Left lung (tissue), 10 donors: ENCODE data around the gene SLN. TPM values are rescaled to one million over a fixed set of nuclear protein-coding genes. Genes with fewer than 3 reads are reported as not detected.

ENCODE experiments used
- ATAC-seq: fragments of 200-7000 bp; cut with Tn5 transposase; one replicate; pipeline ENCODE4 v1.9.1; 2020; ENCODE audit warnings: moderate library complexity
- DNase-seq, 4 donors: peaks; one replicate each; pipeline ENCODE4 v3.0.0-alpha.2; 2013 to 2020
- H3K27ac ChIP-seq, 2 donors: fragments of 200-600 bp; sonication (generic) in 1 of 2; one replicate each; pipeline versions ENCODE4 v1.5.0 to v1.8.0; 2020 to 2021
- H3K27me3 ChIP-seq, 2 donors: fragments of 200-600 bp; sonication (generic) in 1 of 2; one replicate each; pipeline versions ENCODE4 v1.5.0 to v1.8.0; 2020 to 2021
- H3K36me3 ChIP-seq, 2 donors: fragments of 200-600 bp; sonication (generic) in 1 of 2; one replicate each; pipeline versions ENCODE4 v1.5.0 to v1.8.0; 2020 to 2021
- H3K4me1 ChIP-seq, 2 donors: fragments of 200-600 bp; one replicate each; pipeline ENCODE4 v1.8.0; 2021
- H3K4me3 ChIP-seq, 2 donors: fragments of 200-600 bp; sonication (generic) in 1 of 2; one replicate each; pipeline versions ENCODE4 v1.5.0 to v1.8.0; 2020 to 2021; ENCODE audit warnings: mild to moderate bottlenecking in 1 of 2
- H3K9me3 ChIP-seq, 2 donors: fragments of 200-600 bp; sonication (generic) in 1 of 2; one replicate each; pipeline versions ENCODE4 v1.5.0 to v1.8.0; 2020 to 2021
- CTCF ChIP-seq, 2 donors: fragments of 200-600 bp; sonication (generic) in 1 of 2; IDR thresholded peaks; one replicate each; pipeline versions ENCODE4 v1.5.0 to v1.8.0; 2021; ENCODE audit warnings: antibody characterized with exemption in 2 of 2
- intact Hi-C, 2 donors: fragments of 100-400 bp; cut with DNase I; formaldehyde crosslinking; loops; one replicate each; pipeline versions ENCODE4 v1.11.2 to v1.14.2; 2022
- polyA plus RNA-seq, 6 donors: library from polyadenylated mRNA; unstranded; fragments of 120-200 nt; gene quantifications; one replicate each; pipeline ENCODE4 v1.2.1, GENCODE V29; 2013; ENCODE audit not compliant: insufficient read length in 6 of 6
- total RNA-seq, 2 donors: library from RNA; stranded (reverse); fragmentation: NEBNext Ultra II Directional; extraction: Animal tissue kit (Norgen Biotek cat#: 25700); gene quantifications; one replicate each; pipeline ENCODE4 v1.2.1, GENCODE V29; 2021
- donor health status: DM: no; HTN: yes; CAD: no.
- donor health status: DM: no; HTN: no; CAD: no.

Gene SLN
- total and polyA plus RNA-seq, 8 donors = 0.23 to 2.4 (median 0.96) TPM; not detected in 5

GRCh38 chr11:107752949-107753822 is 41.3 kb upstream of the SLN start:
- Histone ChIP-seq H3K4me1 (no peaks in the 10 kb centered on the region), H3K27ac (no peak overlapping the region), H3K27me3 (no peaks in the 10 kb centered on the region), H3K36me3 (no peaks in the 10 kb centered on the region), H3K9me3 (no peaks in the 10 kb centered on the region), H3K4me3 (no peak overlapping the region)
- no peak for TF ChIP-seq CTCF (IDR thresholded peaks at IDR 0.05)
- intact Hi-C loops = no loop called here
- no peak for DNase-seq
- ATAC-seq = no peak

- Histone ChIP-seq H3K27me3 (no peaks in the 10 kb centered on the region), H3K27ac (no peak overlapping the region), H3K9me3 (no peaks in the 10 kb centered on the region), H3K36me3 (no peaks in the 10 kb centered on the region), H3K4me3 (no peak overlapping the region), H3K4me1 (no peaks in the 10 kb centered on the region)
- no peak for TF ChIP-seq CTCF (IDR thresholded peaks at IDR 0.05)
- ATAC-seq (no peak), DNase-seq (no peak)
- intact Hi-C loops = no loop called here
Observed at GRCh38 chr11:107752508-107752907, 40.7 kb upstream of the SLN start.

GRCh38 chr11:107751082-107751481 is 39.2 kb upstream of the SLN start:
- no peak for TF ChIP-seq CTCF (IDR thresholded peaks at IDR 0.05)
- intact Hi-C loops = no loop called here
- H3K27me3 ChIP-seq = no peaks in the 10 kb centered on the region
- H3K4me1 ChIP-seq = no peaks in the 10 kb centered on the region
- ATAC-seq (no peak), DNase-seq (no peak)
- no peaks in the 10 kb centered on the region for H3K9me3 ChIP-seq
- no peaks in the 10 kb centered on the region for H3K36me3 ChIP-seq
- no peak overlapping the region for H3K27ac ChIP-seq
- H3K4me3 ChIP-seq = no peak overlapping the region

- no peak overlapping the region for H3K4me3 ChIP-seq
- no peaks in the 10 kb centered on the region for H3K36me3 ChIP-seq
- no peaks in the 10 kb centered on the region for H3K9me3 ChIP-seq
- no peaks in the 10 kb centered on the region for H3K4me1 ChIP-seq
- H3K27ac ChIP-seq = no peak overlapping the region
- ATAC-seq (no peak), DNase-seq (no peak)
- intact Hi-C loops = no loop called here
- TF ChIP-seq CTCF (IDR thresholded peaks at IDR 0.05) = no peak
- no peaks in the 10 kb centered on the region for H3K27me3 ChIP-seq
Observed at GRCh38 chr11:107750313-107750712, 38.5 kb upstream of the SLN start.

- Histone ChIP-seq H3K9me3 (no peaks in the 10 kb centered on the region), H3K27ac (no peak overlapping the region), H3K36me3 (no peaks in the 10 kb centered on the region), H3K27me3 (no peaks in the 10 kb centered on the region), H3K4me3 (no peak overlapping the region), H3K4me1 (no peaks in the 10 kb centered on the region)
- intact Hi-C loops = no loop called here
- no peak for TF ChIP-seq CTCF (IDR thresholded peaks at IDR 0.05)
- DNase-seq (no peak), ATAC-seq (no peak)
Observed at GRCh38 chr11:107747622-107748021, 35.8 kb upstream of the SLN start.
